ENCODE results near the gene TAGLN.

The TAGLN gene

DNA sequence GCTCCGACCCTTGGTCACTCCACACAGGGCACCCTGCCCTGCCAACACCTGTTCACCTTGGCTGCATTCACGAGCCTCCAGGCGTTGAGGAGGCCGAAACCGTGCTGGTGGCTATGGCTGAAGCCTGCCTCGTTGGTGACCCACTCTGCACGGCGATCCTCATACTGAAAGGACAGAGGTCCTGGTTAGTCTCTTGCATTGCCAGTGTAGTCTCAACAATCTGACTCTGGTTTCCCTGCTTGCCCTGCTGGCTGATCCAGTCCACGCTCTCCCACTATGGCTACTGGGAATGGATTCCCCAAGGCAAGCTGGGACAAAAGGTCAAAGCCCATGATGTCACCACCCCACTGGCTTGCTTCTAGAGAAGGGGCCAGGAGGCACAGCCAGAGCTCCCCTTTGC lies 19.8 kb downstream of the TAGLN start:
- DNase-seq (ENCODE audit: low read depth in 2 of 2): no peak
- TF ChIP-seq CTCF (IDR thresholded peaks at IDR 0.05; ENCODE audit: low read depth, low read length): no peak
- no peak overlapping the region for H3K4me3 ChIP-seq (replicated peaks in 1 of 2; ENCODE audit: low read depth in 2 of 2, low read length in 2 of 2)

GRCh38 chr11:117219455-117219854 lies 20.3 kb downstream of the TAGLN start:
- no peak for DNase-seq (ENCODE audit: low read depth in 2 of 2)
- no peak for TF ChIP-seq CTCF (IDR thresholded peaks at IDR 0.05; ENCODE audit: low read depth, low read length)

DNA sequence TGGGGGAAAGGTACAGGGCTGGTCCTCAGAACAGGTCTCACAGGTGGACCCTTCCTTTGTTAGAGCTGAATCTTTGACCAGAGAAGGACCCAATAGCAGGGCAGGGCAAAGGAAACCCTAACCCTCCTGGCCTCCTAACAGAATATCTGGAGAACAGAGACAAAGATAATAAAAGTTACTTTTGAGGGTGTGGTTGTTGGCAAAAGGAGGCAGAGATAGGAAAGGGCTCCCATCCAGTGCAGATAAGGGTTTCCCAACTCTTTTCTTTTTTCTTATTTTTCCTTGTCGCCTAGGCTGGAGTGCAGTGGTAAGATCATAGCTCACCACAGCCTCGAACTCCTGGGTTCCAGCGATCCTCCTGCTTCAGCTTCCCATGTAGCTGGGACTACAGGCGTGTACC lies 20.8 kb downstream of the TAGLN start:
- no peak for DNase-seq (ENCODE audit: low read depth in 2 of 2)
- TF ChIP-seq CTCF (IDR thresholded peaks at IDR 0.05; ENCODE audit: low read depth, low read length): no peak
- H3K4me3 ChIP-seq (replicated peaks in 1 of 2; ENCODE audit: low read depth in 2 of 2, low read length in 2 of 2): no peak overlapping the region

More at GRCh38 chr11:117219455-117219854, 20.3 kb downstream of the TAGLN start:
- no peak overlapping the region for H3K4me3 ChIP-seq (replicated peaks in 1 of 2; ENCODE audit: low read depth in 2 of 2, low read length in 2 of 2)

GRCh38 chr11:117220568-117220967 lies 21.4 kb downstream of the TAGLN start:
- DNase-seq (ENCODE audit: low read depth in 2 of 2): peak in 1 of 2 donors; percentile 79

DNA sequence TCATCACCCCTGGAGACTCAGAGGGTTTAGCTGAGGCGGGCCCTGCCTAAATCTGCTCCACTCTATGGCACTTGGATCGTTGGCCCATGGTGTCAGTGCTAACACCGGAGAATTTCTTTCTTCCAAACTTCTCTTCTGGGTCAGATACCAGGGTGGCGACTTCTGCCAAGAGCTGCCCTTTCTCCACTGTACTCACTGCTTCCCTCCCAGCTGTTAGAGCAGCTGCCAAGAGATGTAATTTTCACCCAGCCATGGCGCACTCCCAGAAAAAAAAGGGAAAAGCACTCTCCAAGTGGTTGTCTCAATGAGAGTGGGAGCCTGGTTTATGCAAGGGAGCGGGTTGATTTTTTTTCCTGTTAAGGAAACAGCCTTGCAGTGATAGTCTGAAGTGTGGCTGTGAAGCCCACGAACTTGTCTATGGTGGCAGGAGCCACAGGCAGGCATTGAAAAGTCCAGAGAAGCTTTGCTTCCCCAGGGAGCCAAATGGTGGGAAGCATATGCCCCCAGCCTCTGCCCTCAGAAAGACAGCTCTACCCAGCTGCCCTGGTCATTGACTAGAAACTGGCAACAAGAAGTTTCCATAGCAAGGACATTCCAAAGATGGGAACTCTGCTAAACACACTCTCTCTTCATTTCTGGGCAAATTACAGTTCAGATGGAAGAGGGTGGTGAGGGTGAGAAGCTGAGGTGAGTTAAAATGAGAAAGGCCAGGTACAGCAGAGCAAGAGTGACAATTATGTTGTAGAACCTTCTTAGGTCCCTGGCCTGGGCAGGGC lies 22.0 kb downstream of the TAGLN start:
- TF ChIP-seq CTCF (IDR thresholded peaks at IDR 0.05; ENCODE audit: low read depth, low read length): no peak
- DNase-seq (ENCODE audit: low read depth in 2 of 2): peak in 1 of 2 donors; percentile 87
- no peak overlapping the region for H3K4me3 ChIP-seq (replicated peaks in 1 of 2; ENCODE audit: low read depth in 2 of 2, low read length in 2 of 2)

More at GRCh38 chr11:117220568-117220967, 21.4 kb downstream of the TAGLN start:
- no peak overlapping the region for H3K4me3 ChIP-seq (replicated peaks in 1 of 2; ENCODE audit: low read depth in 2 of 2, low read length in 2 of 2)
- TF ChIP-seq CTCF (IDR thresholded peaks at IDR 0.05; ENCODE audit: low read depth, low read length): no peak

DNA sequence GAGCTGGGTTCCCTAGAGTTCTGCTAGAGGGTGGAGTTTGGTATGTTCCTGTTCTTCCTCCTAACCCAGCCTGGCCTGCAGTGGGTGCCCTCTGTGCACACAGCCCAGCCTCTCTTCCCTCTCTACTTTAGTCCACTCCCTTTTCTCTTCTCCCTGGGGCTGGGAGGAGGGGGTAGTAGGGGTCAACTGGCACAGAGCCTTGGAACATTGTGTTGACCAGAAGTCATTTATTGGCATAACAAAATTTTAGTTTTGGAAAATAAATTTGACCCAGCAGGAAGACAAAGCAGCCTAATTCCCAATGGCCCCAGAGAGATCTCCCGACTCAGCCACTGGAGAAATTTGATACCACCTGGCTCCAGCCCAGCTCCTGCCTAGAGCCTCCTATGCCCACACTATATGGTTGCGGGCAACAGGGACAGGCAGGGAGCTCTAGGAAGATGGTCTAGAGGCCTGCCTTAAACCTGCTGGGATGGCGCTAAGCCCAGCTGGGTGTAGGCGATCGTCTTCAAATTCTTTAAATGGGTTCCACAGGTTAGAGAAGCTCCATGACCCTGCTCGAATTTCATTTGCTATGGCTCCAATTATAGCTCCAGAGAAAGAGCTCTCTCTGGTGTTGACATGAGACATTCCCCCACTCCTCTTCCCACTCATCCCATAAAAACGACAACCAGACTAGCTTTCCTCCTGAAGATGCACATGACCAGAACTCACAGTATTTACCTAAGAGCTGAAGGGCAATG lies 22.8 kb downstream of the TAGLN start:
- DNase-seq (ENCODE audit: low read depth in 2 of 2): peak; percentile 71 to 94
- TF ChIP-seq CTCF (IDR thresholded peaks at IDR 0.05; ENCODE audit: low read depth, low read length): no peak
- H3K4me3 ChIP-seq (replicated peaks in 1 of 2; ENCODE audit: low read depth in 2 of 2, low read length in 2 of 2): no peak overlapping the region

Measured in cardiac fibroblast (primary cell).